Skin epidermis (tissue), 12 donors: ENCODE data around the gene DENND10.
"Not testable (repeated sequence)": the region's sequence is repeated elsewhere in the genome, so short reads cannot be mapped to it uniquely, and the experiment has no call there.

Experiments
- H3K27ac ChIP-seq, 21 experiments: fragments of 200-600 bp; sonication (generic) in 11 of 21; one replicate each; pipeline ENCODE4 v1.5.0; 2020; ENCODE audit warnings: mild to moderate bottlenecking in 3 of 21, inconsistent platforms in 2 of 21, moderate library complexity in 2 of 21
- H3K4me3 ChIP-seq, 7 experiments: fragments of 200-600 bp; sonication (generic) in 2 of 7; one replicate each; pipeline ENCODE4 v1.5.0; 2020; ENCODE audit warnings: inconsistent platforms in 2 of 7, mild to moderate bottlenecking in 2 of 7, moderate library complexity in 1 of 7

DENND10 gene

GRCh38 chr10:119120875-119121274 lies 17.0 kb downstream of the DENND10 start:
- H3K27ac ChIP-seq, result no peak overlapping the region
- no peak overlapping the region for H3K4me3 ChIP-seq

- Histone ChIP-seq H3K4me3 (no peak overlapping the region), H3K27ac (no peak overlapping the region)
Measured at GRCh38 chr10:119125942-119126341, 22.0 kb downstream of the DENND10 start.

GRCh38 chr10:119129721-119130120 lies 25.8 kb downstream of the DENND10 start:
- Histone ChIP-seq H3K4me3 (no peak overlapping the region), H3K27ac (no peak overlapping the region)

GRCh38 chr10:119131512-119132240 lies 27.8 kb downstream of the DENND10 start:
- H3K27ac ChIP-seq, result peak overlapping the region in 17 of 21 experiments; percentile 3 to 88 (median 55)

GRCh38 chr10:119132521-119133345 lies 28.8 kb downstream of the DENND10 start:
- no peak overlapping the region for H3K4me3 ChIP-seq
- H3K27ac ChIP-seq, result peak overlapping the region in 8 of 21 experiments; percentile 1 to 88 (median 42)

More at GRCh38 chr10:119131512-119132240, 27.8 kb downstream of the DENND10 start:
- H3K4me3 ChIP-seq, result peak overlapping the region in 5 of 7 experiments; percentile 1 to 18 (median 8)

GRCh38 chr10:119133949-119134348 lies 30.0 kb downstream of the DENND10 start:
- Histone ChIP-seq H3K4me3 (no peak overlapping the region), H3K27ac (peak overlapping the region in 1 of 21 experiments; percentile 3)

GRCh38 chr10:119135513-119135881 lies 31.6 kb downstream of the DENND10 start:
- Histone ChIP-seq H3K4me3 (no peak overlapping the region), H3K27ac (peak overlapping the region in 7 of 21 experiments; percentile 2 to 43 (median 25))

- Histone ChIP-seq H3K27ac (peak overlapping the region in 4 of 21 experiments; percentile 2 to 43 (median 12)), H3K4me3 (no peak overlapping the region)
Measured at GRCh38 chr10:119136084-119136483, 32.2 kb downstream of the DENND10 start.

GRCh38 chr10:119137878-119138277 lies 34.0 kb downstream of the DENND10 start:
- not testable (repeated sequence) for H3K27ac ChIP-seq, H3K4me3 ChIP-seq

GRCh38 chr10:119138346-119139306 lies 34.7 kb downstream of the DENND10 start:
- H3K27ac ChIP-seq, result no peak overlapping the region
- H3K4me3 ChIP-seq, result no peak overlapping the region

GRCh38 chr10:119139464-119140067 lies 35.7 kb downstream of the DENND10 start:
- no peak overlapping the region for H3K27ac ChIP-seq
- H3K4me3 ChIP-seq, result no peak overlapping the region

- no peak overlapping the region for H3K27ac ChIP-seq
Measured at GRCh38 chr10:119140603-119141245, 36.8 kb downstream of the DENND10 start.

GRCh38 chr10:119143657-119144056 lies 39.7 kb downstream of the DENND10 start:
- no peak overlapping the region for H3K27ac ChIP-seq

More at GRCh38 chr10:119140603-119141245, 36.8 kb downstream of the DENND10 start:
- no peak overlapping the region for H3K4me3 ChIP-seq

GRCh38 chr10:119149157-119149556 lies 45.2 kb downstream of the DENND10 start:
- Histone ChIP-seq H3K27ac (no peak overlapping the region), H3K4me3 (no peak overlapping the region)

More at GRCh38 chr10:119143657-119144056, 39.7 kb downstream of the DENND10 start:
- no peak overlapping the region for H3K4me3 ChIP-seq

GRCh38 chr10:119149729-119150128 lies 45.8 kb downstream of the DENND10 start:
- Histone ChIP-seq H3K4me3 (no peak overlapping the region), H3K27ac (no peak overlapping the region)

- H3K27ac ChIP-seq, H3K4me3 ChIP-seq: not testable (repeated sequence)
Measured at GRCh38 chr10:119151601-119152000, 47.7 kb downstream of the DENND10 start.

- Histone ChIP-seq H3K4me3 (no peak overlapping the region), H3K27ac (no peak overlapping the region)
Measured at GRCh38 chr10:119153041-119153440, 49.1 kb downstream of the DENND10 start.

GRCh38 chr10:119153661-119154060 lies 49.7 kb downstream of the DENND10 start:
- H3K27ac ChIP-seq, result no peak overlapping the region

GRCh38 chr10:119159332-119159731 lies 55.4 kb downstream of the DENND10 start:
- Histone ChIP-seq H3K27ac (no peak overlapping the region), H3K4me3 (no peak overlapping the region)

More at GRCh38 chr10:119153661-119154060, 49.7 kb downstream of the DENND10 start:
- H3K4me3 ChIP-seq, result no peak overlapping the region
